ENCODE data around the gene TJP2.

Gene TJP2

GRCh38 chr9:69237702-69238295, 63.7 kb downstream of the TJP2 start:
- DNase-seq, result no peak

GRCh38 chr9:69243116-69243515, 69.0 kb downstream of the TJP2 start:
- no peak for DNase-seq

GRCh38 chr9:69246629-69247028, 72.6 kb downstream of the TJP2 start:
- no peak for DNase-seq

- no peak for DNase-seq
Measured at GRCh38 chr9:69248005-69248404, 73.9 kb downstream of the TJP2 start.

GRCh38 chr9:69249337-69249736, 75.3 kb downstream of the TJP2 start:
- DNase-seq, result no peak

- DNase-seq, result no peak
Measured at GRCh38 chr9:69250681-69251080, 76.6 kb downstream of the TJP2 start.

- no peak for DNase-seq
Measured at GRCh38 chr9:69252436-69252835, 78.4 kb downstream of the TJP2 start.

GRCh38 chr9:69253057-69253456, 79.0 kb downstream of the TJP2 start:
- no peak for DNase-seq

GRCh38 chr9:69254223-69254622, 80.1 kb downstream of the TJP2 start:
- no peak for DNase-seq

- DNase-seq, result no peak
Measured at GRCh38 chr9:69255591-69255990, 81.5 kb downstream of the TJP2 start.

- no peak for DNase-seq
Measured at GRCh38 chr9:69258551-69258950, 84.5 kb downstream of the TJP2 start.

- DNase-seq, result no peak
Measured at GRCh38 chr9:69260161-69260560, 86.1 kb downstream of the TJP2 start.

- DNase-seq, result no peak
Measured at GRCh38 chr9:69261636-69262035, 87.6 kb downstream of the TJP2 start.

- DNase-seq, result no peak
Measured at GRCh38 chr9:69264526-69264925, 90.4 kb downstream of the TJP2 start.

- DNase-seq, result no peak
Measured at GRCh38 chr9:69265891-69266290, 91.8 kb downstream of the TJP2 start.

GRCh38 chr9:69272212-69272611, 98.1 kb downstream of the TJP2 start:
- no peak for DNase-seq

GRCh38 chr9:69273161-69273560, 99.1 kb downstream of the TJP2 start:
- no peak for DNase-seq

GRCh38 chr9:69276775-69277174, 102.7 kb downstream of the TJP2 start:
- DNase-seq, result no peak

GRCh38 chr9:69279084-69279731, 105.1 kb downstream of the TJP2 start:
- DNase-seq, result no peak

GRCh38 chr9:69279733-69280132, 105.7 kb downstream of the TJP2 start:
- DNase-seq, result no peak

GRCh38 chr9:69283003-69283402, 108.9 kb downstream of the TJP2 start:
- no peak for DNase-seq

- DNase-seq, result no peak
Measured at GRCh38 chr9:69292078-69292477, 118.0 kb downstream of the TJP2 start.

GRCh38 chr9:69293156-69293555, 119.1 kb downstream of the TJP2 start:
- DNase-seq, result no peak

GRCh38 chr9:69295872-69296552, 121.9 kb downstream of the TJP2 start:
- no peak for DNase-seq

Data from activated CD4-positive, alpha-beta T cell treated with anti-CD3 and anti-CD28 coated beads for 4 hours (primary cell).